Measurements from ENCODE around the gene DHCR7. TPM values are rescaled to one million over a fixed set of nuclear protein-coding genes. Genes with fewer than 3 reads are reported as not detected.

The DHCR7 gene
- total RNA-seq, 1 donor from 2014 or later, result 97.0 TPM

DNA sequence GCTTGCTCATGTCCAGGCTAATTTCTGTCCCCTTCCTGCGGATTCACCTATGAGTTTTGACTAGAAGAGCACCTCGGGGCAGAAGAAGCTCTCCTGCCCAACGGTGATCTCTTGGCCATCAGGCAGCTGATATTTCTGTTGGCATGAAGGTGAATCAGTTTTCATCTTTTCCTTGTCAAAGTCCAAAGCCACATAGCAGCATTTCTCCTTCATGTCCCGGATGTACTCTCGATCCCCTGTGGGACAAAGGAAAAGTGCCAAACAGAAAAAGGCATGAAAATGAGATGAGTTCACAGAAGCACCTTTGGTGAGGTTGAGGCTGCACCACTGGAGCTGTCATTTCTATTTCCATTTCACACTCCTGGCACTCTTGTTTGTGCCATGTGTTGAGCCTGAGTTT, 56.8 kb downstream of the DHCR7 start:
- Mint-ChIP-seq H3K4me3 (no peak overlapping the region), H3K9me3 (peaks cover 5% of the 10 kb centered on the region), H3K4me1 (ENCODE audit: unreplicated experiment) (peaks cover 22% of the 10 kb centered on the region), H3K27me3 (peaks cover 61% of the 10 kb centered on the region), H3K36me3 (no peaks in the 10 kb centered on the region), H3K27ac (peak overlapping the region; percentile 55)
- no peak for DNase-seq (ENCODE audit: extremely low spot score, unreplicated experiment)
- TF ChIP-seq, protein P1, sequence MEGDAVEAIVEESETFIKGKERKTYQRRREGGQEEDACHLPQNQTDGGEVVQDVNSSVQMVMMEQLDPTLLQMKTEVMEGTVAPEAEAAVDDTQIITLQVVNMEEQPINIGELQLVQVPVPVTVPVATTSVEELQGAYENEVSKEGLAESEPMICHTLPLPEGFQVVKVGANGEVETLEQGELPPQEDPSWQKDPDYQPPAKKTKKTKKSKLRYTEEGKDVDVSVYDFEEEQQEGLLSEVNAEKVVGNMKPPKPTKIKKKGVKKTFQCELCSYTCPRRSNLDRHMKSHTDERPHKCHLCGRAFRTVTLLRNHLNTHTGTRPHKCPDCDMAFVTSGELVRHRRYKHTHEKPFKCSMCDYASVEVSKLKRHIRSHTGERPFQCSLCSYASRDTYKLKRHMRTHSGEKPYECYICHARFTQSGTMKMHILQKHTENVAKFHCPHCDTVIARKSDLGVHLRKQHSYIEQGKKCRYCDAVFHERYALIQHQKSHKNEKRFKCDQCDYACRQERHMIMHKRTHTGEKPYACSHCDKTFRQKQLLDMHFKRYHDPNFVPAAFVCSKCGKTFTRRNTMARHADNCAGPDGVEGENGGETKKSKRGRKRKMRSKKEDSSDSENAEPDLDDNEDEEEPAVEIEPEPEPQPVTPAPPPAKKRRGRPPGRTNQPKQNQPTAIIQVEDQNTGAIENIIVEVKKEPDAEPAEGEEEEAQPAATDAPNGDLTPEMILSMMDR (conservative IDR thresholded peaks at IDR 0.05), result no peak

DNA sequence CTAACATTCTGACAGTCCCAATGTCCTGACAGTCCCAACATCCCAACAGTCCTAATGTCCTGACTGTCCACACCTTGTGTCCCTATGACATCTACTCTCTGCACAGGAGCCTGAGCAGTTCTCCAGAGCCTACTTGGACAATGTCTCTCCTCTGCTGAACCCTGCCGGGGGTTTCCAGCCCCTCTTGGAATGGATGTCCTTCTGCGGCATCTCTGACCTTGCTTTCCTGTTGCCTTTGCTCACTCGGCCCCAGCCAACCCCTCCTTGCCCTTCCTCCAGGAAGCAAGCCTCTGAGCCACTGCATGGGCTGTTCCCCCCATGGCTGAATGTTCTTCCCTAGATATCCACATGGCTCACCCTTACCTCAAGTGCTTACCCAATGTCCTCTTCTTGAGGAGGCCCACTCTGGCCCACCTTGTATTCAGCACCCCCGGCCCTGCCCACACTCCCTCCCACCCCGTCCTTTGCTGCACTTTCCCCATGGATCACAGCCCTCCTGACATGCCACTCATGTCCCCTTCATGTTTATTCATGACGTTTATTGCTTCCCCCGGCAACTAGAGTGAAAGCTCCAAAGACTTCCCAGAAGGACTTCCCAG, 59.5 kb downstream of the DHCR7 start:
- peaks cover 56% of the 10 kb centered on the region for H3K27me3 Mint-ChIP-seq
- no peak for DNase-seq (ENCODE audit: extremely low spot score, unreplicated experiment)
- no peaks in the 10 kb centered on the region for H3K36me3 Mint-ChIP-seq
- peaks cover 19% of the 10 kb centered on the region for H3K4me1 Mint-ChIP-seq (ENCODE audit: unreplicated experiment)
- no peak overlapping the region for H3K4me3 Mint-ChIP-seq
- no peak overlapping the region for H3K27ac Mint-ChIP-seq
- H3K9me3 Mint-ChIP-seq, result peaks cover 10% of the 10 kb centered on the region
- TF ChIP-seq, protein P1 (conservative IDR thresholded peaks at IDR 0.05), result no peak

DNA sequence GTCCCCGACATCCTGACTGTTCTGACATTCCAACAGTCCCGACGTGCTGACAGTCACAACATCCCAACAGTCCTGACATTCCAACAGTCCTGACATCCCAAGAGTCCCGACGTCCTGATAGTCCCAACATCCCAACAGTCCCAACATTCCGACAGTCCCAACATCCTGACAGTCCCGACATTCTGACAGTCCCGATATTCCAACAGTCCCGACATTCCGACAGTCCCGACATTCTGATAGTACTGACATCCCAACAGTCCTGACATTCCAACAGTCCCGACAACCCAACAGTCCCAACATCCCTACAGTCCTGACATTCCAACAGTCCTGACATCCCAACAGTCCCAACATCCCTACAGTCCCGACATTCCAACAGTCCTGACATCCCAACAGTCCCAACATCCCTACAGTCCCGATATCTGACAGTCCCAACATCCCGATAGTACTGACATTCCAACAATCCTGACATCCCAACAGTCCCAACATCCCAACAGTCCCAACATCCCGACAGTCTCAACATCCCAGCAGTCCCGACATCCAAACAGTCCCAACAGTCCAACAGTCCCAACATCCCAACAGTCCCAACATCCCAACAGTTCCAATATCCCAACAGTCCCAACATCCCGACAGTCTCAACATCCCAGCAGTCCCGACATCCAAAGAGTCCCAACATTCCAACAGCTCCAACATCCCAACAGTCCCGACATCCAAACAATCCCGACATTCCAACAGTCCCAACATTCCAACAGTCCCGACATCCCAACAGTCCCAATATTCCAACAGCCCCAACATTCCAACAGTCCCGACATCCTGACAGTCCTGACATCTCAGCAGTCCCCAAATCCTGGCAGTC, 60.2 kb downstream of the DHCR7 start:
- H3K4me3 Mint-ChIP-seq, result no peak overlapping the region
- TF ChIP-seq, protein P1 (conservative IDR thresholded peaks at IDR 0.05), result no peak
- H3K9me3 Mint-ChIP-seq, result peaks cover 10% of the 10 kb centered on the region
- H3K27me3 Mint-ChIP-seq, result peaks cover 52% of the 10 kb centered on the region
- no peaks in the 10 kb centered on the region for H3K36me3 Mint-ChIP-seq
- no peak for DNase-seq (ENCODE audit: extremely low spot score, unreplicated experiment)
- peaks cover 19% of the 10 kb centered on the region for H3K4me1 Mint-ChIP-seq (ENCODE audit: unreplicated experiment)
- no peak overlapping the region for H3K27ac Mint-ChIP-seq

DNA sequence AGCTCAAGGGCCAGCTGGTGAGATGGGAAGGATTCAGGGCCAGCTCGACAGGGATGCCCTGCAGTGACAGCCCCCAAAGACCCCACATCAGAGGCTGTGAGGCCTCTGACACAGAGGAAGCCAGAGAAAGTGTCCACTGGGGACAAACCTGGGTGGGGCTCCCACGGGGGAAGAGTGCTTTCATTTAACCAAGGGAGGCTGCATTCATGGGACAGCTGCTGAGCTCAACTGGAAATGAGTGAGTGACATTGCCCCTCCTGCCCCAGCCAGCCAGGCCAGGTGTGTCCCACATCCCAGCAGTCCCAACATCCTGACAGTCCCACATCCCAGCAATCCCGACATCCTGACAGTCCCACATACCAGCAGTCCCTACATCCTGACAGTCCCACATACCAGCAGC, 61.0 kb downstream of the DHCR7 start:
- DNase-seq (ENCODE audit: extremely low spot score, unreplicated experiment), result no peak
- Mint-ChIP-seq H3K36me3 (no peaks in the 10 kb centered on the region), H3K4me3 (no peak overlapping the region), H3K27ac (no peak overlapping the region), H3K4me1 (ENCODE audit: unreplicated experiment) (peaks cover 17% of the 10 kb centered on the region), H3K27me3 (peaks cover 48% of the 10 kb centered on the region), H3K9me3 (peaks cover 12% of the 10 kb centered on the region)
- TF ChIP-seq, protein P1 (conservative IDR thresholded peaks at IDR 0.05), result no peak

DNA sequence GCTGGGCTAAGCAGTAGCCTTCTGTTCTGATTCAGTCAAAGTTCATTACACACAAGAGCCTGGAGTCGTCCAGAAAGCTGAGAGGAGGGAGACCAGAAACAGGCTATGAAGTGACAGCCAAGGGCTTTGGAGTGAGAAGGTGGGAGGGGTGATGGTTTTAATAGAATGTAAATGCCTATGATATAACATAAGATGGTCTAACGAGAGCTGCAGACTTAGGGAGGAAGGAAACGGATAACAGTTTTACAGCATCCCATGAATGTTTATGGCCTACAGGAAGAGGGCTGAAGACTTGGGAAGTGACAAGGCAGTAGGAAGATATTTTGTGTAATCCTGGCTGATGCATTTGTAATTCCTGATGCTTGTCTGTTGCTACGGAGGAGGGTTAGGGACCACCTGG, 62.0 kb downstream of the DHCR7 start:
- TF ChIP-seq, protein P1 (conservative IDR thresholded peaks at IDR 0.05), result no peak
- H3K9me3 Mint-ChIP-seq, result peaks cover 21% of the 10 kb centered on the region
- no peak overlapping the region for H3K4me3 Mint-ChIP-seq
- no peak for DNase-seq (ENCODE audit: extremely low spot score, unreplicated experiment)
- peaks cover 9% of the 10 kb centered on the region for H3K4me1 Mint-ChIP-seq (ENCODE audit: unreplicated experiment)
- H3K27me3 Mint-ChIP-seq, result peaks cover 44% of the 10 kb centered on the region
- H3K36me3 Mint-ChIP-seq, result no peaks in the 10 kb centered on the region
- no peak overlapping the region for H3K27ac Mint-ChIP-seq
